ENCODE data around the gene SLC27A6.
"Not testable (repeated sequence)": the region's sequence is repeated elsewhere in the genome, so short reads cannot be mapped to it uniquely, and the experiment has no call there.

The SLC27A6 gene

DNA sequence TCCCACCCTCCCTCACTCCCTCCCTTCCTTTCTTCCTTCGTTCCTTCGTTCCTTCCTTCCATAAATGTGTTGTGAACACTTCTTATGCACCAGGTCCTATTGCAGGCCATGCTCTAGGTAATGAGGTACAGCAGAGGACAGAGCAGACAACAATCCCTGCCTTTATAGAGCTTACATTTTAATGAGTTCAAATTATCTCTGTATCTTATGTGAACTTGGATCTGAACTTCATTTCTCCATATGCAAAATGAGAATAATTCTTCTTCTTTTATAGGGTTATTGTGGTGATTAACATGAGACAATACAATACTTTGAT is 37.2 kb downstream of the SLC27A6 start:
- no peak for DNase-seq

- DNase-seq = no peak
Observed at GRCh38 chr5:129003232-129003631, 37.9 kb downstream of the SLC27A6 start.

DNA sequence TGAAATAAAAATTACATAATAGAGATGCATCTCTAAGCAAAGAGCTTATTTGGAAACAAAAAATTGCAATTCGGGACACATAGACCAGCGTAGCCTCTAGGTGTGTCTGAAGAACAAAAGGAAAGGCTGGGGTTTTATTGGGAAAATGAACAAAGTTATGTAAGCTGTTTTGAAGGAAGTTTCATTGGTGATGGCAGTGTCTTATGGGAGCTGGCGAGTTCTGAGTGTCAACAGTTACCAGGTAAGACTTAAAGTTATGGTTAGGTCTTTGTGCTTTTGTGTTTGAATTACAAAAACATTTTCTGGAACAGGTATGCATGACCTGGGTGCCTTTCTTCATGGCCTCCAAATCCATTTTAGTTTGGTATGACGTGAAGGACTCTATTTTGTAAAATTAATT is 48.9 kb downstream of the SLC27A6 start:
- no peak for DNase-seq

GRCh38 chr5:129018837-129019236 is 53.5 kb downstream of the SLC27A6 start:
- no peak for DNase-seq

DNA sequence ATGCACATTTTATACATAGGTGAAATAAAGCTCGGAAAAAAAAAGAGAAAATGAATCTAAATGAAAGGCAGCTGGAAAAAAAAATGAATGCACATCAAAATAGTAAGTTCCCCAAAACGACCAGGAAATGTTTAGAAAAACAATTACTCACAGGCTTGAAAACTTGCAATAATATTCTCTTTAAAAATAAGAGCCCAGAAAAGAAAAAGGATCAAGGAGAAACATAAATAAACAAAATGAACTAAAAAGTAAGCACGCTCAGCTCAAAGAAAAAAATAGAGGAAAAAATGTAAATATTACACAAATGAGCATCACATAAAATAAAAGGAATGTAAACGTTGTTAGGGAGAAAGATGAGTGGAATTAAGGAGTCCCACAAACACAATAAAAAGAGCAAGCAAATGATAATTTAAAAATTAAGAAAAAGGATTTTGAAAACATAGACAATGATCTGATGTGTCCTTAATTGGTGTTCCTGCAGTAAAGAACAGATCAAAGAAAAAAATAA is 54.2 kb downstream of the SLC27A6 start:
- no peak for DNase-seq

GRCh38 chr5:129020683-129021082 is 55.4 kb downstream of the SLC27A6 start:
- no peak for DNase-seq

DNA sequence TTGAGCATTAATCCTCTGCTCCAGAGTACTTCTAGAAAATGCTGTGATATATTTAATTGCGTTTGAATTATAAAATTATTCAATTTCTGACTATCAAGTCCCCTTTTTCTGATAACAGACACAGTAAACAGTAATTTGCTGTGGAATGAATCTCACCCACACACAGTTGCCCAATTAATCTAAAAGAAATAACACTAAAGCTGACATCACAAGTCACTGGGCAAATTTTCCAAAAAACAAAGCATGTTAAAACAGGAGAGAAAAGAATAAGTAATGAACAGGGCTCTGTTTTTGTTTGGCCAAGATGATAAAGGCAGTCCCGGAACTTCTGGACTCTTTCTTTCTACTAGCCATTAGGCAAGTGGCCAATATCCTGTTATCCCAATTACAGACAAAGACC is 56.5 kb downstream of the SLC27A6 start:
- DNase-seq = no peak

GRCh38 chr5:129022599-129022998 is 57.3 kb downstream of the SLC27A6 start:
- DNase-seq = no peak

DNA sequence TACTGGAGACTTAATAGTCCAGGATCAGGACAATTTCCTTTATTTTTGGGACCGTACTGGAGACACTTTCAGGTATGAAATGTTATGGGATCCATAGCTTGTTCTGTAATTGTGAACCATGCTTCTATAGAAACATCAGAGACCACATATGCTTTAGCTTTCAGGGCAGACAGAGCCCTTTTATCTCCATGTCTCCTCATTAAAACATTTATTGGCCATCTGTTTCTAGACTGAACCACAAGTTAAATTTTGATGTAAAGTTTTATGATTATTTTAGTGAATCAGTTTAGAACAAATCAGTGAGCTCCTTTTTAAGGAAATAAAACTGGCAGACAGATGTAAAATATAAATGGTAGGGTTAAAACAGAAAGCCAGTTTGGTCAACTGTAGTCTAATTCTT is 62.0 kb downstream of the SLC27A6 start:
- DNase-seq = no peak

- no peak for DNase-seq
Observed at GRCh38 chr5:129031886-129032683, 66.8 kb downstream of the SLC27A6 start.

- DNase-seq = not testable (repeated sequence)
Observed at GRCh38 chr5:129036257-129036656, 71.0 kb downstream of the SLC27A6 start.

- peak; percentile 27 for DNase-seq
Observed at GRCh38 chr5:129041196-129041881, 76.1 kb downstream of the SLC27A6 start.

GRCh38 chr5:129042306-129042705 is 77.0 kb downstream of the SLC27A6 start:
- DNase-seq = no peak

GRCh38 chr5:129043894-129044293 is 78.6 kb downstream of the SLC27A6 start:
- no peak for DNase-seq

GRCh38 chr5:129046151-129046550 is 80.9 kb downstream of the SLC27A6 start:
- no peak for DNase-seq

DNA sequence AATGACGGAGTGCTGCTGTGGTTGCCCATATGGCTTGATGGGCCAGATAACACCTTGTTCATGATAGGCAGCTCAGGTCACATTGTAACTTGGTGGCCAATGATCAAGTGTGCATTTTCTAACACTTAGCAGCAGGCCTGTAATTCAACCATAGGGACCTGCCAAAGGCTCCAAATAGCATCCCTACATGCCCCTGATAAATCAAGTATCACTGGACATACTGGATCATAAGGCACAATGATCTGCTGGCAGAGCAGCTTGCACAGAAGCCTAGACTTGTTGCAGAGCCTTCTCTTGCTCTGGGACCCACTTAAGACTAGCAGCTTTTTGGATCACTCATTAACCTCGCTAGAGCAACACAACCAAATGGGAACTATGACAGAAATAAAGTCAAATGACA is 83.2 kb downstream of the SLC27A6 start:
- no peak for DNase-seq

DNA sequence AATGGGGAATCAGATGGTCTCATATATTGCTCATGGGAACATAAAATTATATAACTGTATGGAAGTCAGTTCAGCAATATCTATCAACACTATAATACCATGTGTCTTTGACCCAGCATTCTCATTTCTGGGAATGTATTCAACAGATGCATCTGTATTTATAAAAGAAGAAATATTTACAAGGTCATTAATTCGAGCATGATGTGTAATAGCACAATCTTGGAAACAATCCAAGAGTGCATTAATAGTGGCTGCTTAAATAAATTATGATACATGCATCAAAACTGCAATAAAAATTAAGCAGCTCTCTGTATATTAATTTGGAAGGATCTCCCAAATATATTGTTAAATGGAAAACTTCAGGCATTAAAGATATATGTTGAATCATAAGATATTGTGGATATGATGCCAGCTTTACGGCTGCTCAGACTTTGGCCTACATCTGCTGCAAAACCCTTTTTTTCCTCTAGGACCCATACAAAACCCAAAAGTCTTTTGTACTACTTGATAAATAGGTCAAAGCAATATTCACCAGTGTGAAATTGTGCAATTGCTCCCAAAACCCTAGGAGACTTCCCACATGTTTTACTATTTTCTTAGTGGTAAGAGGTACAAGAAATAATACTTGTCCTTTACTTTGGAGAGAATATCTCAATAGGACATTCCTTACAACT is 84.0 kb downstream of the SLC27A6 start:
- no peak for DNase-seq

DNA sequence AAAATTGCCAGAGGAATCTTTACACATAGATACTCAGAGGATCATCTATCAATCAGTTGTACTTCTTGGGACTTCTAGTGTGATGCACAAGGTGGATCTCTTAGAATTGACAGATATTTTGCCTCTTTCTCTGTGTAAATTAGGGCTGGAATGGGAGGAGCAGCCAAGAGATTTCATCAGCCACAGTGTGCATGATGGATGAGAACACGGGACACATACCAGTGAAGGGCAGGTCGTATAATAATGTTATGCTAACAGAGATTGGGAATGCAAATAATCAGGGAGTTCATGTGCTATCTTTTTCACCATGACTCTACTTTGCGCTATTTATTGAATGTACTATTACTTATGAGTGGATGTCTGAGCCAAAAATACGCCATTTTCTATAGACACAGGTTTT is 86.0 kb downstream of the SLC27A6 start:
- DNase-seq = no peak

GRCh38 chr5:129053438-129053837 is 88.2 kb downstream of the SLC27A6 start:
- DNase-seq = no peak

GRCh38 chr5:129057329-129057728 is 92.0 kb downstream of the SLC27A6 start:
- no peak for DNase-seq

DNA sequence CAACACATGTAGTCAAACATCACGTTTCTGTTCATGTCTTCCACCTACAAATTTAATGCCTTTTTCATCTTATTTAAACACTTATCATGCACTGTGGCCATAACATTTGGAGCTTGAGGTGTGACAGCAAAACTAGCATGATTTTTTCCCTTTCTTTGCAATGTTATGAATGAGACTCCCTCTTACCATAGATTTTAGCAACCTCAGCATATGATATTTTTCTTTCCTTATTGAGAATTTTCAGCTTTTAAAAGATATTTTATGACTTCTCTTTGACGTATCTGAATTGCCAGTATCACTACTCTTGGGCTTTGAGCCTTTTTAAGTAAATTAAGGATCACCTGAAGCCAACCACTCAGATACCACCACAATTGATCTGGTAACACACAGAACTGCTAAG is 96.6 kb downstream of the SLC27A6 start:
- no peak for DNase-seq

DNA sequence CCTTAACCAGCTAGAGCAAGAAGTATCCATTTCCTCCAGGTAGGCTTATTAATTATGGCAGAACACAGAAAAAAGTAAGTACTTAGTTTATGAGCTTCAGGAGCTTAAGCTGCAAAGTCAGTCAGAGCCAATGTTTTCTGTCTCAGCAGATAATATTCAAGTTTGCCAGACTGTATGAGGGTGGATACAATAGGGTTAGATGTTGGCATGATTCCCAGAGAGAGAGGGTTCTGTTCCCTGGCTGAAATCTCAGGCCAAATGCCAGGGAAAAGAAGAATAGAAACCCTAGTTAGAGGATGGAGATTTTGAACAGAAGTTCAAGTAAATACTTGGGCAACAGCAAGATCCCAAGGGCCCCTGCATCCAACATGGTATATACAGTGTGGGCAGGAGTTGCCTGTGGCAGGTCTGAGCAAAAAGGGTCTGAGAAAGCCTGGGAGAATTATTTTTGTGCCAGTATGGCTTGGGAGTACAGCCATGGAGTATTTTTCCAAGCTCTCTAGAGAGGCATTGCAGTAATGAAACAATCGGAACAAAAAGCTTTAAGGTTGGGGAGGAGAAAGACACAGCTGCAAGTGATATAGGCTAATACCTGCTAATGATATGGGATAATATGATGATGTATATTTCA is 98.3 kb downstream of the SLC27A6 start:
- no peak for DNase-seq

- DNase-seq = no peak
Observed at GRCh38 chr5:129065721-129066120, 100.4 kb downstream of the SLC27A6 start.
